ENCODE results near the gene ZBTB47. TPM values are rescaled to one million over a fixed set of nuclear protein-coding genes. Genes with fewer than 3 reads are reported as not detected.

Gene ZBTB47
- total RNA-seq, 1 donor from 2014 or later: 7.6 TPM

DNA sequence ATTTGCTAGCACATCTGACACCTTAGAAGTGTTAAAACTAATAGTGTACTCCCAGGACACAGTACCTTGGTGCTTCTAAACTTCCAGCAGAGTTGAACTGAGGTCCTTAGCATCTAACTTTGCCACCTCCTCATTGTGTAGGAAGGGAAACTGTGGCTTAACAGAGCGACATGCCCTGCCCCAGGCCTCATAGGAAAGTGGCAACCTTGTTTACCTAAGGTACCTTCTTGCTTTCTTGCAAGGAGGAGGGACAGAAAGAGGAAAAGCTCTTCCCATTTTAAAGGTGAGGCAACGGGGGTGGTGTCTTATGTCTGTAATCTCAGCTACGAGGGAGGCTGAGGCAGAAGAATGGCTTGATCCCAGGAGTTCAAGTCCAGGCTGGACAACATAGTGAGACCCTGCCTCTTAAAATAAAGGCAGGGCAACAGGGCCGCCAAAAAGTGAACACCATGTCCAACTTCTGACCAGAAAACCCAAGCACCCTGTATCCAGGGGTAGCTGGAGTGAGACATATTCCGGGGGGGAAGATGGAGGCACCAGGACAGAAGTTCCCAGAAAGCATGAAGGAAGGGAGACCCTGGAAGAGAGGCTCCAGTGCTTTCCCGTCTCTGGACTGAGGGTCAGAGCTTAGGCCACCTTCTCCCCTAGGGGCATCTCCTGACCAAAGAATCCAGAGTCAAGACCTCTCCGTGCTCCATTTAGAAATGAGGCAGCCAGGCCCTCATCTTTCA, 31.3 kb downstream of the ZBTB47 start:
- H3K36me3 ChIP-seq (ENCODE audit: control insufficient read depth, insufficient read depth, low read length): no peaks in the 10 kb centered on the region
- DNase-seq (ENCODE audit: low read depth): no peak
- H3K27me3 ChIP-seq (ENCODE audit: control insufficient read depth, insufficient read depth, low read length): peaks cover 21% of the 10 kb centered on the region
- TF ChIP-seq, protein P1, sequence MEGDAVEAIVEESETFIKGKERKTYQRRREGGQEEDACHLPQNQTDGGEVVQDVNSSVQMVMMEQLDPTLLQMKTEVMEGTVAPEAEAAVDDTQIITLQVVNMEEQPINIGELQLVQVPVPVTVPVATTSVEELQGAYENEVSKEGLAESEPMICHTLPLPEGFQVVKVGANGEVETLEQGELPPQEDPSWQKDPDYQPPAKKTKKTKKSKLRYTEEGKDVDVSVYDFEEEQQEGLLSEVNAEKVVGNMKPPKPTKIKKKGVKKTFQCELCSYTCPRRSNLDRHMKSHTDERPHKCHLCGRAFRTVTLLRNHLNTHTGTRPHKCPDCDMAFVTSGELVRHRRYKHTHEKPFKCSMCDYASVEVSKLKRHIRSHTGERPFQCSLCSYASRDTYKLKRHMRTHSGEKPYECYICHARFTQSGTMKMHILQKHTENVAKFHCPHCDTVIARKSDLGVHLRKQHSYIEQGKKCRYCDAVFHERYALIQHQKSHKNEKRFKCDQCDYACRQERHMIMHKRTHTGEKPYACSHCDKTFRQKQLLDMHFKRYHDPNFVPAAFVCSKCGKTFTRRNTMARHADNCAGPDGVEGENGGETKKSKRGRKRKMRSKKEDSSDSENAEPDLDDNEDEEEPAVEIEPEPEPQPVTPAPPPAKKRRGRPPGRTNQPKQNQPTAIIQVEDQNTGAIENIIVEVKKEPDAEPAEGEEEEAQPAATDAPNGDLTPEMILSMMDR (IDR thresholded peaks at IDR 0.05; ENCODE audit: insufficient read depth, low read length, severe bottlenecking): no peak
- H3K4me3 ChIP-seq (ENCODE audit: low read depth, low read length): no peak overlapping the region
- FAIRE-seq: no peak

- Histone ChIP-seq H3K36me3 (ENCODE audit: control insufficient read depth, insufficient read depth, low read length) (no peaks in the 10 kb centered on the region), H3K4me3 (ENCODE audit: low read depth, low read length) (no peak within 1 kb of the TSS), H3K27me3 (ENCODE audit: control insufficient read depth, insufficient read depth, low read length) (peaks cover 21% of the 10 kb centered on the region)
- TF ChIP-seq, protein P1 (IDR thresholded peaks at IDR 0.05; ENCODE audit: insufficient read depth, low read length, severe bottlenecking): no peak
- DNase-seq (ENCODE audit: low read depth) (no peak), FAIRE-seq (no peak)
Observed at GRCh38 chr3:42685363-42685881, 31.9 kb downstream of the ZBTB47 start, which contains the start of gene KLHL40. TSS of gene KLHL40 (plus strand) at chr3:42685537. CDS start at chr3:42685619, 82 bp downstream.

- TF ChIP-seq, protein P1 (IDR thresholded peaks at IDR 0.05; ENCODE audit: insufficient read depth, low read length, severe bottlenecking): no peak
- DNase-seq (ENCODE audit: low read depth) (no peak), FAIRE-seq (no peak)
- Histone ChIP-seq H3K36me3 (ENCODE audit: control insufficient read depth, insufficient read depth, low read length) (no peaks in the 10 kb centered on the region), H3K27me3 (ENCODE audit: control insufficient read depth, insufficient read depth, low read length) (peaks cover 21% of the 10 kb centered on the region), H3K4me3 (ENCODE audit: low read depth, low read length) (no peak overlapping the region)
Observed at GRCh38 chr3:42685891-42686820, 32.7 kb downstream of the ZBTB47 start.

GRCh38 chr3:42686832-42687650, 33.5 kb downstream of the ZBTB47 start:
- no peaks in the 10 kb centered on the region for H3K36me3 ChIP-seq (ENCODE audit: control insufficient read depth, insufficient read depth, low read length)
- no peak for DNase-seq (ENCODE audit: low read depth)
- TF ChIP-seq, protein P1 (IDR thresholded peaks at IDR 0.05; ENCODE audit: insufficient read depth, low read length, severe bottlenecking): no peak
- no peak overlapping the region for H3K4me3 ChIP-seq (ENCODE audit: low read depth, low read length)
- no peak for FAIRE-seq
- peaks cover 21% of the 10 kb centered on the region for H3K27me3 ChIP-seq (ENCODE audit: control insufficient read depth, insufficient read depth, low read length)

DNA sequence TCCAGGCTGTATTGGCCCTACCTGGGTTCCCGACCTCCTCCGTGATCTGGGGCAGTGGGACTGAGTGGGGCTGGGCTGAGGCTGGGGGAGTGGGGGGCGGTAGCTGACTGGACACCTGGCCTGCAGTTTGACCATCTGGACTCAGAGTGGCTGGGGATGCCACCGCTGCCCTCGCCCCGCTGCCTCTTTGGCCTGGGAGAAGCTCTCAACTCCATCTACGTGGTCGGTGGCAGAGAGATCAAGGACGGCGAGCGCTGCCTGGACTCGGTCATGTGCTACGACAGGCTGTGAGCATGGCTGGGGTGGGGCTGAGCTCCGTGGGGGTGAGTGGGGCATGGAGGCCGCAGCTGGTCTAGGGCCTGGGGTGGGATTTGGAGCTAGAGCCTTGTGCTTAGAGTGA, 34.5 kb downstream of the ZBTB47 start:
- H3K27me3 ChIP-seq (ENCODE audit: control insufficient read depth, insufficient read depth, low read length): peaks cover 21% of the 10 kb centered on the region
- FAIRE-seq: no peak

More for the DNA sequence above, 34.5 kb downstream of the ZBTB47 start:
- TF ChIP-seq, protein P1 (IDR thresholded peaks at IDR 0.05; ENCODE audit: insufficient read depth, low read length, severe bottlenecking): no peak
- Histone ChIP-seq H3K4me3 (ENCODE audit: low read depth, low read length) (no peak overlapping the region), H3K36me3 (ENCODE audit: control insufficient read depth, insufficient read depth, low read length) (no peaks in the 10 kb centered on the region)
- no peak for DNase-seq (ENCODE audit: low read depth)

Measured in bronchial epithelial cell (primary cell).